ENCODE results near the gene CLDND1. TPM values are rescaled to one million over a fixed set of nuclear protein-coding genes. Genes with fewer than 3 reads are reported as not detected.
"Not testable (repeated sequence)": the region's sequence is repeated elsewhere in the genome, so short reads cannot be mapped to it uniquely, and the experiment has no call there.

The CLDND1 gene
- polyA plus RNA-seq (2013, experiment 1 of 2) = 61.6 TPM
- 63.2 TPM for polyA plus RNA-seq (2013, experiment 2 of 2)

GRCh38 chr3:98522544-98523281, at the start of gene CLDND1:
Gene CLDND1 (minus strand): TSS chr3:98522902. CDS start chr3:98521424, 1,478 bp downstream.
- H3K9ac ChIP-seq (ENCODE audit: low read depth, low read length) = peak within 1 kb of the TSS; percentile 87
- WGBS = under 1% methylated on average over 60 of the region's 63 CpGs
- H3K27me3 ChIP-seq (ENCODE audit: insufficient read depth, low read length) = no peaks in the 10 kb centered on the region
- peaks cover 35% of the 10 kb centered on the region for H3K36me3 ChIP-seq (ENCODE audit: insufficient read depth, low read length)
- H3K4me3 ChIP-seq (ENCODE audit: low read length) = peak within 1 kb of the TSS; percentile 100
- H3K4me1 ChIP-seq (ENCODE audit: insufficient read depth, low read length) = peaks cover 10% of the 10 kb centered on the region
- no peaks in the 10 kb centered on the region for H3K9me3 ChIP-seq (ENCODE audit: insufficient read depth, low read depth, low read length)
- peak within 1 kb of the TSS; percentile 84 for H3K27ac ChIP-seq (ENCODE audit: low read depth, low read length)

- Histone ChIP-seq H3K4me3 (ENCODE audit: low read length) (no peak overlapping the region), H3K36me3 (ENCODE audit: insufficient read depth, low read length) (no peaks in the 10 kb centered on the region), H3K4me1 (ENCODE audit: insufficient read depth, low read length) (peaks cover 4% of the 10 kb centered on the region; the same call in 1 of the 2 replicates), H3K9me3 (ENCODE audit: insufficient read depth, low read depth, low read length) (no peaks in the 10 kb centered on the region), H3K9ac (ENCODE audit: low read depth, low read length) (no peak overlapping the region), H3K27me3 (ENCODE audit: insufficient read depth, low read length) (no peaks in the 10 kb centered on the region), H3K27ac (ENCODE audit: low read depth, low read length) (no peak overlapping the region)
- WGBS = 100% methylated on average over 2 of the region's 3 CpGs
These were observed 45.7 kb upstream of the CLDND1 start for GRCh38 chr3:98568402-98568801.

- Histone ChIP-seq H3K36me3 (ENCODE audit: insufficient read depth, low read length) (no peaks in the 10 kb centered on the region), H3K27me3 (ENCODE audit: insufficient read depth, low read length) (no peaks in the 10 kb centered on the region), H3K9ac (ENCODE audit: low read depth, low read length) (no peak overlapping the region), H3K27ac (ENCODE audit: low read depth, low read length) (no peak overlapping the region), H3K4me1 (ENCODE audit: insufficient read depth, low read length) (no peaks in the 10 kb centered on the region), H3K9me3 (ENCODE audit: insufficient read depth, low read depth, low read length) (no peaks in the 10 kb centered on the region), H3K4me3 (ENCODE audit: low read length) (no peak overlapping the region)
- 94% methylated on average over 2 of the region's 2 CpGs for WGBS
These were observed 45.1 kb upstream of the CLDND1 start for GRCh38 chr3:98567666-98568270.

GRCh38 chr3:98565843-98566242, 43.1 kb upstream of the CLDND1 start:
- Histone ChIP-seq H3K27me3 (ENCODE audit: insufficient read depth, low read length) (no peaks in the 10 kb centered on the region), H3K36me3 (ENCODE audit: insufficient read depth, low read length) (no peaks in the 10 kb centered on the region), H3K4me3 (ENCODE audit: low read length) (no peak overlapping the region), H3K9me3 (ENCODE audit: insufficient read depth, low read depth, low read length) (no peaks in the 10 kb centered on the region), H3K4me1 (ENCODE audit: insufficient read depth, low read length) (no peaks in the 10 kb centered on the region), H3K27ac (ENCODE audit: low read depth, low read length) (no peak overlapping the region), H3K9ac (ENCODE audit: low read depth, low read length) (no peak overlapping the region)
- 81% methylated on average over 6 of the region's 6 CpGs for WGBS

GRCh38 chr3:98565237-98565643, 42.5 kb upstream of the CLDND1 start:
- Histone ChIP-seq H3K27me3 (ENCODE audit: insufficient read depth, low read length) (no peaks in the 10 kb centered on the region), H3K9ac (ENCODE audit: low read depth, low read length) (no peak overlapping the region), H3K9me3 (ENCODE audit: insufficient read depth, low read depth, low read length) (no peaks in the 10 kb centered on the region), H3K36me3 (ENCODE audit: insufficient read depth, low read length) (no peaks in the 10 kb centered on the region), H3K4me3 (ENCODE audit: low read length) (no peak overlapping the region), H3K27ac (ENCODE audit: low read depth, low read length) (no peak overlapping the region), H3K4me1 (ENCODE audit: insufficient read depth, low read length) (no peaks in the 10 kb centered on the region)
- WGBS = 63% methylated on average over 3 of the region's 3 CpGs

- H3K4me1 ChIP-seq (ENCODE audit: insufficient read depth, low read length) = no peaks in the 10 kb centered on the region
- WGBS = 87% methylated on average over 7 of the region's 7 CpGs
- H3K9ac ChIP-seq (ENCODE audit: low read depth, low read length) = no peak overlapping the region
- no peaks in the 10 kb centered on the region for H3K36me3 ChIP-seq (ENCODE audit: insufficient read depth, low read length)
- no peaks in the 10 kb centered on the region for H3K9me3 ChIP-seq (ENCODE audit: insufficient read depth, low read depth, low read length)
- H3K27ac ChIP-seq (ENCODE audit: low read depth, low read length) = no peak overlapping the region
- H3K27me3 ChIP-seq (ENCODE audit: insufficient read depth, low read length) = no peaks in the 10 kb centered on the region
- no peak overlapping the region for H3K4me3 ChIP-seq (ENCODE audit: low read length)
These were observed 41.7 kb upstream of the CLDND1 start for GRCh38 chr3:98564282-98565005.

GRCh38 chr3:98563661-98564281, 41.1 kb upstream of the CLDND1 start:
- WGBS = 95% methylated on average over 3 of the region's 4 CpGs
- H3K27me3 ChIP-seq (ENCODE audit: insufficient read depth, low read length) = no peaks in the 10 kb centered on the region
- H3K36me3 ChIP-seq (ENCODE audit: insufficient read depth, low read length) = no peaks in the 10 kb centered on the region
- H3K4me1 ChIP-seq (ENCODE audit: insufficient read depth, low read length) = no peaks in the 10 kb centered on the region
- H3K9ac ChIP-seq (ENCODE audit: low read depth, low read length) = no peak overlapping the region
- H3K9me3 ChIP-seq (ENCODE audit: insufficient read depth, low read depth, low read length) = no peaks in the 10 kb centered on the region
- no peak overlapping the region for H3K4me3 ChIP-seq (ENCODE audit: low read length)
- H3K27ac ChIP-seq (ENCODE audit: low read depth, low read length) = no peak overlapping the region

GRCh38 chr3:98561727-98562521, 39.2 kb upstream of the CLDND1 start:
- WGBS = 92% methylated on average over 3 of the region's 5 CpGs
- Histone ChIP-seq H3K4me1 (ENCODE audit: insufficient read depth, low read length) (no peaks in the 10 kb centered on the region), H3K9ac (ENCODE audit: low read depth, low read length) (no peak overlapping the region), H3K36me3 (ENCODE audit: insufficient read depth, low read length) (no peaks in the 10 kb centered on the region), H3K4me3 (ENCODE audit: low read length) (no peak overlapping the region), H3K27ac (ENCODE audit: low read depth, low read length) (no peak overlapping the region), H3K27me3 (ENCODE audit: insufficient read depth, low read length) (no peaks in the 10 kb centered on the region), H3K9me3 (ENCODE audit: insufficient read depth, low read depth, low read length) (no peaks in the 10 kb centered on the region)

GRCh38 chr3:98560911-98561310, 38.2 kb upstream of the CLDND1 start:
- no peaks in the 10 kb centered on the region for H3K27me3 ChIP-seq (ENCODE audit: insufficient read depth, low read length)
- 90% methylated on average over 2 of the region's 2 CpGs for WGBS
- H3K9me3 ChIP-seq (ENCODE audit: insufficient read depth, low read depth, low read length) = no peaks in the 10 kb centered on the region
- H3K4me3 ChIP-seq (ENCODE audit: low read length) = no peak overlapping the region
- no peaks in the 10 kb centered on the region for H3K36me3 ChIP-seq (ENCODE audit: insufficient read depth, low read length)
- H3K9ac ChIP-seq (ENCODE audit: low read depth, low read length) = no peak overlapping the region
- H3K4me1 ChIP-seq (ENCODE audit: insufficient read depth, low read length) = no peaks in the 10 kb centered on the region
- H3K27ac ChIP-seq (ENCODE audit: low read depth, low read length) = no peak overlapping the region

GRCh38 chr3:98559769-98560168, 37.1 kb upstream of the CLDND1 start:
- H3K4me3 ChIP-seq (ENCODE audit: low read length); H3K9me3 ChIP-seq (ENCODE audit: insufficient read depth, low read depth, low read length); H3K27me3 ChIP-seq (ENCODE audit: insufficient read depth, low read length); H3K27ac ChIP-seq (ENCODE audit: low read depth, low read length); H3K9ac ChIP-seq (ENCODE audit: low read depth, low read length); H3K4me1 ChIP-seq (ENCODE audit: insufficient read depth, low read length); H3K36me3 ChIP-seq (ENCODE audit: insufficient read depth, low read length): not testable (repeated sequence)
- 99% methylated on average over 2 of the region's 2 CpGs for WGBS
